Measurements from ENCODE around the gene MANBA.

GRCh38 chr4:102734591-102735385, 26.0 kb downstream of the MANBA start:
- TF ChIP-seq CTCF (IDR thresholded peaks at IDR 0.05; ENCODE audit: insufficient read depth, low read depth, low read length) (no peak), EZH2 (IDR thresholded peaks at IDR 0.05; ENCODE audit: insufficient read depth, low read length) (no peak)

Data from astrocyte (in vitro differentiated cells and primary cell).